ENCODE measurements around the gene UQCR10. TPM values are rescaled to one million over a fixed set of nuclear protein-coding genes. Genes with fewer than 3 reads are reported as not detected.

UQCR10 gene
- polyA plus RNA-seq, 1 donor = 109 TPM

- Histone ChIP-seq H3K4me1 (ENCODE audit: control insufficient read depth, insufficient read depth, low read length) (no peaks in the 10 kb centered on the region), H3K27ac (ENCODE audit: low read length) (no peak overlapping the region), H3K9me3 (ENCODE audit: control insufficient read depth, low read depth, low read length) (no peaks in the 10 kb centered on the region), H3K36me3 (ENCODE audit: control insufficient read depth, insufficient read depth, low read length) (no peaks in the 10 kb centered on the region), H3K27me3 (ENCODE audit: control insufficient read depth, insufficient read depth, low read length) (no peaks in the 10 kb centered on the region), H3K4me3 (ENCODE audit: low read length) (no peak overlapping the region)
- no CpG with 5 or more reads among the region's 7 CpGs for WGBS (ENCODE audit: insufficient coverage, low lambda C conversion rate)
- no peak for DNase-seq
These were observed 9.0 kb upstream of the UQCR10 start for GRCh38 chr22:29758068-29758622.

- no peak overlapping the region for H3K4me3 ChIP-seq (ENCODE audit: low read length)
- no peak overlapping the region for H3K27ac ChIP-seq (ENCODE audit: low read length)
- H3K27me3 ChIP-seq (ENCODE audit: control insufficient read depth, insufficient read depth, low read length) = no peaks in the 10 kb centered on the region
- no peaks in the 10 kb centered on the region for H3K4me1 ChIP-seq (ENCODE audit: control insufficient read depth, insufficient read depth, low read length)
- no peak for DNase-seq
- WGBS (ENCODE audit: insufficient coverage, low lambda C conversion rate) = no CpG with 5 or more reads among the region's 5 CpGs
- H3K9me3 ChIP-seq (ENCODE audit: control insufficient read depth, low read depth, low read length) = no peaks in the 10 kb centered on the region
- no peaks in the 10 kb centered on the region for H3K36me3 ChIP-seq (ENCODE audit: control insufficient read depth, insufficient read depth, low read length)
These were observed 8.2 kb upstream of the UQCR10 start for GRCh38 chr22:29758959-29759358.

- DNase-seq = no peak
- Histone ChIP-seq H3K27me3 (ENCODE audit: control insufficient read depth, insufficient read depth, low read length) (no peaks in the 10 kb centered on the region), H3K27ac (ENCODE audit: low read length) (no peak overlapping the region), H3K9me3 (ENCODE audit: control insufficient read depth, low read depth, low read length) (no peaks in the 10 kb centered on the region), H3K36me3 (ENCODE audit: control insufficient read depth, insufficient read depth, low read length) (no peaks in the 10 kb centered on the region), H3K4me3 (ENCODE audit: low read length) (no peak overlapping the region), H3K4me1 (ENCODE audit: control insufficient read depth, insufficient read depth, low read length) (peaks cover 8% of the 10 kb centered on the region)
- 100% methylated on average over 1 of the region's 15 CpGs for WGBS (ENCODE audit: insufficient coverage, low lambda C conversion rate)
These were observed 4.9 kb upstream of the UQCR10 start for GRCh38 chr22:29762263-29762662.

- WGBS (ENCODE audit: insufficient coverage, low lambda C conversion rate) = 80% methylated on average over 1 of the region's 15 CpGs
- Histone ChIP-seq H3K27ac (ENCODE audit: low read length) (peak overlapping the region; percentile 87), H3K4me3 (ENCODE audit: low read length) (peak overlapping the region; percentile 98), H3K4me1 (ENCODE audit: control insufficient read depth, insufficient read depth, low read length) (peaks cover 12% of the 10 kb centered on the region), H3K27me3 (ENCODE audit: control insufficient read depth, insufficient read depth, low read length) (no peaks in the 10 kb centered on the region), H3K9me3 (ENCODE audit: control insufficient read depth, low read depth, low read length) (no peaks in the 10 kb centered on the region), H3K36me3 (ENCODE audit: control insufficient read depth, insufficient read depth, low read length) (peaks cover 15% of the 10 kb centered on the region)
- peak in 1 of 2 donors; percentile 47 for DNase-seq
These were observed 1.1 kb upstream of the UQCR10 start for GRCh38 chr22:29765905-29766631.

GRCh38 chr22:29766632-29767170 is 468 bp upstream of the UQCR10 start, which contains the start of gene ZMAT5:
ZMAT5 (minus strand) TSS chr22:29767007; CDS start chr22:29748544, 18,463 bp downstream.
- DNase-seq = peak; percentile 98

GRCh38 chr22:29768052-29768693 is 1.0 kb downstream of the UQCR10 start:
- Histone ChIP-seq H3K36me3 (ENCODE audit: control insufficient read depth, insufficient read depth, low read length) (peaks cover 16% of the 10 kb centered on the region), H3K9me3 (ENCODE audit: control insufficient read depth, low read depth, low read length) (no peaks in the 10 kb centered on the region), H3K27me3 (ENCODE audit: control insufficient read depth, insufficient read depth, low read length) (no peaks in the 10 kb centered on the region), H3K27ac (ENCODE audit: low read length) (no peak overlapping the region), H3K4me3 (ENCODE audit: low read length) (peak overlapping the region; percentile 98), H3K4me1 (ENCODE audit: control insufficient read depth, insufficient read depth, low read length) (peaks cover 12% of the 10 kb centered on the region)
- DNase-seq = no peak
- WGBS (ENCODE audit: insufficient coverage, low lambda C conversion rate) = no CpG with 5 or more reads among the region's 6 CpGs

More at GRCh38 chr22:29766632-29767170, 468 bp upstream of the UQCR10 start, which contains the start of gene ZMAT5:
- WGBS (ENCODE audit: insufficient coverage, low lambda C conversion rate) = no CpG with 5 or more reads among the region's 32 CpGs
- Histone ChIP-seq H3K27me3 (ENCODE audit: control insufficient read depth, insufficient read depth, low read length) (no peaks in the 10 kb centered on the region), H3K4me1 (ENCODE audit: control insufficient read depth, insufficient read depth, low read length) (peaks cover 12% of the 10 kb centered on the region), H3K4me3 (ENCODE audit: low read length) (peak within 1 kb of the TSS; percentile 98), H3K36me3 (ENCODE audit: control insufficient read depth, insufficient read depth, low read length) (peaks cover 16% of the 10 kb centered on the region), H3K27ac (ENCODE audit: low read length) (peak within 1 kb of the TSS; percentile 87), H3K9me3 (ENCODE audit: control insufficient read depth, low read depth, low read length) (no peaks in the 10 kb centered on the region)

GRCh38 chr22:29769723-29770321 is 2.7 kb downstream of the UQCR10 start:
- H3K27ac ChIP-seq (ENCODE audit: low read length) = no peak overlapping the region
- no peaks in the 10 kb centered on the region for H3K9me3 ChIP-seq (ENCODE audit: control insufficient read depth, low read depth, low read length)
- DNase-seq = no peak
- H3K4me3 ChIP-seq (ENCODE audit: low read length) = no peak overlapping the region
- H3K36me3 ChIP-seq (ENCODE audit: control insufficient read depth, insufficient read depth, low read length) = peaks cover 16% of the 10 kb centered on the region
- 80% methylated on average over 1 of the region's 2 CpGs for WGBS (ENCODE audit: insufficient coverage, low lambda C conversion rate)
- no peaks in the 10 kb centered on the region for H3K27me3 ChIP-seq (ENCODE audit: control insufficient read depth, insufficient read depth, low read length)
- peaks cover 12% of the 10 kb centered on the region for H3K4me1 ChIP-seq (ENCODE audit: control insufficient read depth, insufficient read depth, low read length)

- Histone ChIP-seq H3K4me1 (ENCODE audit: control insufficient read depth, insufficient read depth, low read length) (peaks cover 4% of the 10 kb centered on the region), H3K9me3 (ENCODE audit: control insufficient read depth, low read depth, low read length) (no peaks in the 10 kb centered on the region), H3K4me3 (ENCODE audit: low read length) (no peak overlapping the region), H3K36me3 (ENCODE audit: control insufficient read depth, insufficient read depth, low read length) (peaks cover 16% of the 10 kb centered on the region), H3K27ac (ENCODE audit: low read length) (no peak overlapping the region), H3K27me3 (ENCODE audit: control insufficient read depth, insufficient read depth, low read length) (no peaks in the 10 kb centered on the region)
- WGBS (ENCODE audit: insufficient coverage, low lambda C conversion rate) = no CpG with 5 or more reads among the region's 5 CpGs
- no peak for DNase-seq
These were observed 5.0 kb downstream of the UQCR10 start for GRCh38 chr22:29772170-29772641.

GRCh38 chr22:29773233-29773632 is 6.1 kb downstream of the UQCR10 start:
- DNase-seq = no peak
- Histone ChIP-seq H3K4me1 (ENCODE audit: control insufficient read depth, insufficient read depth, low read length) (peaks cover 2% of the 10 kb centered on the region), H3K27ac (ENCODE audit: low read length) (no peak overlapping the region), H3K27me3 (ENCODE audit: control insufficient read depth, insufficient read depth, low read length) (no peaks in the 10 kb centered on the region), H3K9me3 (ENCODE audit: control insufficient read depth, low read depth, low read length) (no peaks in the 10 kb centered on the region), H3K4me3 (ENCODE audit: low read length) (no peak overlapping the region), H3K36me3 (ENCODE audit: control insufficient read depth, insufficient read depth, low read length) (peaks cover 16% of the 10 kb centered on the region)
- no CpG with 5 or more reads among the region's 2 CpGs for WGBS (ENCODE audit: insufficient coverage, low lambda C conversion rate)

- H3K4me1 ChIP-seq (ENCODE audit: control insufficient read depth, insufficient read depth, low read length) = peaks cover 24% of the 10 kb centered on the region
- no peaks in the 10 kb centered on the region for H3K9me3 ChIP-seq (ENCODE audit: control insufficient read depth, low read depth, low read length)
- H3K27ac ChIP-seq (ENCODE audit: low read length) = no peak overlapping the region
- WGBS (ENCODE audit: insufficient coverage, low lambda C conversion rate) = no CpG with 5 or more reads among the region's 5 CpGs
- H3K4me3 ChIP-seq (ENCODE audit: low read length) = no peak overlapping the region
- no peaks in the 10 kb centered on the region for H3K27me3 ChIP-seq (ENCODE audit: control insufficient read depth, insufficient read depth, low read length)
- DNase-seq = no peak
- H3K36me3 ChIP-seq (ENCODE audit: control insufficient read depth, insufficient read depth, low read length) = no peaks in the 10 kb centered on the region
These were observed 13.1 kb downstream of the UQCR10 start for GRCh38 chr22:29780220-29780619.

Measured in large intestine (tissue), 3 donors.